ENCODE measurements around the gene AFP. TPM values are rescaled to one million over a fixed set of nuclear protein-coding genes. Genes with fewer than 3 reads are reported as not detected.
A peak's percentile ranks its signal among the peaks of the same experiment; 100 is the strongest.
"Not testable (repeated sequence)": the region's sequence is repeated elsewhere in the genome, so short reads cannot be mapped to it uniquely, and the experiment has no call there.

The AFP gene
- total RNA-seq: 3.3 TPM

GRCh38 chr4:73435984-73436383, at the start of gene AFP:
AFP (plus strand) TSS chr4:73436221; CDS start chr4:73436263, 42 bp downstream.
- no peak for DNase-seq (ENCODE audit: low spot score)
- ATAC-seq: no peak

GRCh38 chr4:73387552-73387951, 48.5 kb upstream of the AFP start:
- ATAC-seq: no peak

GRCh38 chr4:73388887-73389286, 47.1 kb upstream of the AFP start:
- DNase-seq (ENCODE audit: low spot score): no peak
- peak; percentile 79 for ATAC-seq

More at GRCh38 chr4:73387552-73387951, 48.5 kb upstream of the AFP start:
- DNase-seq (ENCODE audit: low spot score): no peak

GRCh38 chr4:73389663-73390062, 46.4 kb upstream of the AFP start:
- not testable (repeated sequence) for ATAC-seq; DNase-seq (ENCODE audit: low spot score)

- ATAC-seq: peak; percentile 51
- no peak for DNase-seq (ENCODE audit: low spot score)
Observed at GRCh38 chr4:73391774-73392173, 44.2 kb upstream of the AFP start.

- ATAC-seq (no peak), DNase-seq (ENCODE audit: low spot score) (no peak)
Observed at GRCh38 chr4:73392936-73393335, 43.1 kb upstream of the AFP start.

- DNase-seq (ENCODE audit: low spot score) (no peak), ATAC-seq (no peak)
Observed at GRCh38 chr4:73396304-73396703, 39.7 kb upstream of the AFP start.

- DNase-seq (ENCODE audit: low spot score): peak; percentile 62
- ATAC-seq: peak; percentile 77
Observed at GRCh38 chr4:73396993-73397972, 38.7 kb upstream of the AFP start.

GRCh38 chr4:73401412-73401811, 34.6 kb upstream of the AFP start:
- DNase-seq (ENCODE audit: low spot score) (no peak), ATAC-seq (no peak)

GRCh38 chr4:73404042-73404441, 32.0 kb upstream of the AFP start, which contains the start of gene ALB:
ALB (plus strand) TSS chr4:73404287; CDS start chr4:73404328, 41 bp downstream.
- DNase-seq (ENCODE audit: low spot score) (peak; percentile 62), ATAC-seq (peak; percentile 45)

GRCh38 chr4:73404457-73404856, 31.6 kb upstream of the AFP start:
- ATAC-seq: no peak
- DNase-seq (ENCODE audit: low spot score): no peak

GRCh38 chr4:73405138-73405537, 30.9 kb upstream of the AFP start:
- DNase-seq (ENCODE audit: low spot score) (no peak), ATAC-seq (no peak)

GRCh38 chr4:73406548-73406875, 29.5 kb upstream of the AFP start:
- no peak for DNase-seq (ENCODE audit: low spot score)
- ATAC-seq: no peak

- DNase-seq (ENCODE audit: low spot score) (no peak), ATAC-seq (no peak)
Observed at GRCh38 chr4:73407227-73407673, 28.8 kb upstream of the AFP start.

- no peak for DNase-seq (ENCODE audit: low spot score)
- ATAC-seq: peak; percentile 0
Observed at GRCh38 chr4:73408181-73408867, 27.7 kb upstream of the AFP start.

GRCh38 chr4:73409012-73409862, 26.8 kb upstream of the AFP start:
- ATAC-seq: peak; percentile 1
- DNase-seq (ENCODE audit: low spot score): no peak

GRCh38 chr4:73409978-73410548, 26.0 kb upstream of the AFP start:
- ATAC-seq (no peak), DNase-seq (ENCODE audit: low spot score) (no peak)

GRCh38 chr4:73410916-73411730, 24.9 kb upstream of the AFP start:
- peak; percentile 65 for DNase-seq (ENCODE audit: low spot score)
- peak; percentile 30 for ATAC-seq

GRCh38 chr4:73411731-73412414, 24.1 kb upstream of the AFP start:
- peak; percentile 66 for DNase-seq (ENCODE audit: low spot score)
- ATAC-seq: peak; percentile 17
